ENCODE results near the gene E2F6.

The E2F6 gene

DNA sequence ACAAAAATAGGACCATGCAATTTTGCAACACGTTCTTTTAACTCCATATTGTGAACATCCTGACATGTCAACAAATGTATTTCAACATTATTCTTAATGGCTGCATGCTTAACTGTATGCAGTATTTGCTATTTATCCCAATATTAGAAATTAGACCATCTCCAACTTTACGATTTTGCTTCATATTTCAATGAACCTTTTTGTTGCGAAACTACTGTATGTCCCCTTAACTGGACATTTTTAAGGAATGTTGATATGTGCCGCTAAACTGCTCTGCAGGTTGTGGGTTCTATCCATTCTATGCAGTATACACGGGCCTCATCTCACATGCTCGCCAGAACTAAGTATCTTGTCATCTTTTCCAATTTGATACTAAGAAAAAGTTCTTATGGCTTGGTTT is 11.1 kb downstream of the E2F6 start:
- 0 out of 22 replicates have a peak, but pooled peaks of 1 of the 11 experiments have one; percentile 39 for TF ChIP-seq Cebpa-rat (IDR thresholded peaks at IDR 0.05)
- no peak overlapping the region for H3K27ac ChIP-seq
- peaks cover 59 to 100% (median 90%) of the 10 kb centered on the region in 11 experiments for H3K36me3 ChIP-seq
- no peaks in the 10 kb centered on the region for H3K9me3 ChIP-seq (replicated peaks in 1 of 11)
- peaks cover 14 to 34% (median 25%) of the 10 kb centered on the region in 10 experiments for H3K4me1 ChIP-seq
- H3K4me2 ChIP-seq: no peak overlapping the region
- no peaks in the 10 kb centered on the region for H3K27me3 ChIP-seq
- peaks cover 52 to 97% (median 61%) of the 10 kb centered on the region in 11 experiments; a peak in 21 of 22 replicates for H4K20me1 ChIP-seq
- no peak overlapping the region for H3K4me3 ChIP-seq
- H3K9ac ChIP-seq: no peak overlapping the region

- no peaks in the 10 kb centered on the region for H3K9me3 ChIP-seq (replicated peaks in 1 of 11)
- no peaks in the 10 kb centered on the region for H3K27me3 ChIP-seq
- TF ChIP-seq Cebpa-rat (IDR thresholded peaks at IDR 0.05): no peak
- peaks cover 0 to 3% (median 2%) of the 10 kb centered on the region in 10 experiments; a peak in 12 of 20 replicates for H3K4me1 ChIP-seq
- no peak overlapping the region for H3K27ac ChIP-seq
- H3K9ac ChIP-seq: no peak overlapping the region
- H3K4me3 ChIP-seq: no peak overlapping the region
- peaks cover 13 to 92% (median 48%) of the 10 kb centered on the region in 11 experiments; a peak in 21 of 22 replicates for H4K20me1 ChIP-seq
- H3K4me2 ChIP-seq: no peak overlapping the region
- peaks cover 82 to 99% (median 94%) of the 10 kb centered on the region in 11 experiments for H3K36me3 ChIP-seq
These were observed 15.2 kb downstream of the E2F6 start for GRCh38 chr2:11450791-11451190.

DNA sequence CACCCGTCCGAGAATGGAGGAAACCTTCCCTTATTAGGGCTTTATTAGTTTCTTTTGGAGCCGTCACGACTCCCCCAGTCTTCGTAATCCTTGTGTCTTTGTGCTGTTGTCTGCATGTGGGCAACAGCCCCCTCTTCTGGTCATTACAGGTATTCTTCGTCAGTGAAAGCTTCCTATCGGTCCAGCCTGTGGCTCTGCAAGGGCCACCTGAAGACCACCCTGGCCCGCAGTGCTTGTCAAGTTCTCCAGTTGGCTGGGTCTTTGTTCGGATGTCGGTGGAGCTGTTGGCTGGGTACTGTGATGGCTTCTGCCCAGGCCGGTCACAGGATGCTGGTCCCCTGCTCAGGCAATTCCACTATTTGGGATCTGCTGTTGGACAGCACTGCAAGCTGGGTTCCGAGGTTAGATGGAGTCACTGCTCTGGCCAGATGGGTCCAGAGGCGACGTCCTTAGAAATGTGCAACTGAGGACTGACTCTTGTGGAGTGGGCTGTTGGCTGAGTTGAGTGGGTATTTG is 19.2 kb downstream of the E2F6 start:
- Histone ChIP-seq H3K9me3 (replicated peaks in 1 of 11) (peaks cover 24 to 32% (median 29%) of the 10 kb centered on the region in 11 experiments), H3K27ac (no peak overlapping the region), H3K4me2 (no peak overlapping the region), H4K20me1 (peaks cover 0 to 63% (median 26%) of the 10 kb centered on the region in 11 experiments; a peak in 14 of 22 replicates), H3K4me1 (no peaks in the 10 kb centered on the region), H3K9ac (no peak overlapping the region), H3K36me3 (peaks cover 78 to 99% (median 89%) of the 10 kb centered on the region in 11 experiments), H3K27me3 (no peaks in the 10 kb centered on the region), H3K4me3 (no peak overlapping the region)
- TF ChIP-seq Cebpa-rat (IDR thresholded peaks at IDR 0.05): no peak

- Histone ChIP-seq H3K4me3 (no peak overlapping the region), H3K4me2 (no peak overlapping the region), H4K20me1 (peaks cover 0 to 45% (median 25%) of the 10 kb centered on the region in 11 experiments; a peak in 13 of 22 replicates), H3K9me3 (replicated peaks in 1 of 11) (peaks cover 29 to 41% (median 34%) of the 10 kb centered on the region in 11 experiments), H3K36me3 (peaks cover 85 to 99% (median 90%) of the 10 kb centered on the region in 11 experiments), H3K4me1 (no peaks in the 10 kb centered on the region), H3K27ac (no peak overlapping the region), H3K9ac (no peak overlapping the region), H3K27me3 (no peaks in the 10 kb centered on the region)
- no peak for TF ChIP-seq Cebpa-rat (IDR thresholded peaks at IDR 0.05)
These were observed 21.2 kb downstream of the E2F6 start for GRCh38 chr2:11444737-11445136.

GRCh38 chr2:11438555-11439080 is 27.3 kb downstream of the E2F6 start:
- no peak overlapping the region for H3K4me3 ChIP-seq
- peaks cover 0 to 12% (median 6%) of the 10 kb centered on the region in 10 experiments; a peak in 9 of 20 replicates for H3K4me1 ChIP-seq
- TF ChIP-seq Cebpa-rat (IDR thresholded peaks at IDR 0.05): no peak
- no peak overlapping the region for H3K27ac ChIP-seq
- no peak overlapping the region for H3K4me2 ChIP-seq
- no peak overlapping the region for H3K9ac ChIP-seq
- H3K27me3 ChIP-seq: no peaks in the 10 kb centered on the region
- H3K36me3 ChIP-seq: peaks cover 40 to 73% (median 60%) of the 10 kb centered on the region in 11 experiments
- no peaks in the 10 kb centered on the region for H4K20me1 ChIP-seq
- H3K9me3 ChIP-seq (replicated peaks in 1 of 11): peaks cover 23 to 35% (median 26%) of the 10 kb centered on the region in 11 experiments

DNA sequence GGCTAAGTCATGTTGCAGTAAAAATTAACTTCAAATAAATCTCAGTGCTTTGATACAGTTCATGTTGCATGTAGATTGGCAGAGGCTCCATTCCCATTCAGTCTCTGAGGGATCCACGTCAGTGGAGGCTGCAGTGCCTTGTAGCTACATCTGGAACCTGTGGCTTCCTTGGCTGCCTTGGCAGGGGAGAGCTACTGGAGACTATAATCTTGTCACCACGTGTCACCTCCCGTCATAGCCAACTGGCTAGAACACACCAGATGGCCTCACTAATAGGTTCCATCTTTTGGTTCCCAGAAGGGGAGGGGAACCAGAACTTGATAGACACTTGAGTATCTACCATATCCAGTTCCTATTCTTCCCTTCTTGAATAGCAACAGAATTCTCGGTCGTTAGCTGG is 28.4 kb downstream of the E2F6 start:
- Histone ChIP-seq H3K4me3 (no peak overlapping the region), H3K9ac (no peak overlapping the region), H3K4me1 (peaks cover 0 to 14% (median 6%) of the 10 kb centered on the region in 10 experiments; a peak in 9 of 20 replicates), H3K27ac (no peak overlapping the region), H3K4me2 (no peak overlapping the region), H3K27me3 (no peaks in the 10 kb centered on the region), H3K36me3 (peaks cover 30 to 63% (median 50%) of the 10 kb centered on the region in 11 experiments), H4K20me1 (no peaks in the 10 kb centered on the region), H3K9me3 (replicated peaks in 1 of 11) (peaks cover 12 to 25% (median 16%) of the 10 kb centered on the region in 11 experiments)
- no peak for TF ChIP-seq Cebpa-rat (IDR thresholded peaks at IDR 0.05)

- H3K27me3 ChIP-seq: no peaks in the 10 kb centered on the region
- no peak overlapping the region for H3K4me3 ChIP-seq
- no peak overlapping the region for H3K9ac ChIP-seq
- no peaks in the 10 kb centered on the region for H4K20me1 ChIP-seq
- peaks cover 0 to 11% (median 0%) of the 10 kb centered on the region in 11 experiments; a peak in 4 of 22 replicates for H3K9me3 ChIP-seq (replicated peaks in 1 of 11)
- H3K4me2 ChIP-seq: no peak overlapping the region
- peaks cover 0 to 14% (median 7%) of the 10 kb centered on the region in 10 experiments; a peak in 10 of 20 replicates for H3K4me1 ChIP-seq
- no peak overlapping the region for H3K27ac ChIP-seq
- no peak for TF ChIP-seq Cebpa-rat (IDR thresholded peaks at IDR 0.05)
- peaks cover 4 to 38% (median 25%) of the 10 kb centered on the region in 11 experiments; a peak in 21 of 22 replicates for H3K36me3 ChIP-seq
These were observed 30.9 kb downstream of the E2F6 start for GRCh38 chr2:11435036-11435435.

GRCh38 chr2:11434443-11434842 is 31.5 kb downstream of the E2F6 start:
- Histone ChIP-seq H3K9me3 (replicated peaks in 1 of 11) (peaks cover 0 to 11% (median 0%) of the 10 kb centered on the region in 11 experiments; a peak in 2 of 22 replicates), H3K36me3 (peaks cover 0 to 32% (median 20%) of the 10 kb centered on the region in 11 experiments; a peak in 16 of 22 replicates), H3K9ac (no peak overlapping the region), H3K4me1 (peaks cover 0 to 14% (median 7%) of the 10 kb centered on the region in 10 experiments; a peak in 10 of 20 replicates), H3K4me3 (no peak overlapping the region), H3K4me2 (peak overlapping the region in 4 of 11 experiments; percentile 12 to 60 (median 36); a peak in 5 of 22 replicates), H4K20me1 (no peaks in the 10 kb centered on the region), H3K27me3 (no peaks in the 10 kb centered on the region), H3K27ac (no peak overlapping the region)
- peak in 1 of 11 experiments; percentile 49; a peak in 2 of 22 replicates for TF ChIP-seq Cebpa-rat (IDR thresholded peaks at IDR 0.05)

- Histone ChIP-seq H3K4me1 (peaks cover 0 to 14% (median 7%) of the 10 kb centered on the region in 10 experiments; a peak in 10 of 20 replicates), H3K27me3 (no peaks in the 10 kb centered on the region), H3K4me3 (no peak overlapping the region), H3K4me2 (peak overlapping the region in 4 of 11 experiments; percentile 12 to 60 (median 36); a peak in 5 of 22 replicates), H3K36me3 (peaks cover 0 to 25% (median 15%) of the 10 kb centered on the region in 11 experiments; a peak in 13 of 22 replicates), H3K27ac (no peak overlapping the region), H4K20me1 (no peaks in the 10 kb centered on the region), H3K9ac (no peak overlapping the region), H3K9me3 (replicated peaks in 1 of 11) (peaks cover 0 to 6% (median 0%) of the 10 kb centered on the region in 11 experiments; a peak in 2 of 22 replicates)
- TF ChIP-seq Cebpa-rat (IDR thresholded peaks at IDR 0.05): no peak
These were observed 32.1 kb downstream of the E2F6 start for GRCh38 chr2:11433822-11434221.

Data from BLaER1 treated with 17β-estradiol and CSF1 and Interleukin-3, amounts not matched to agents 10 nM and 100 nM (cell line).